ENCODE measurements around the gene GNAZ. TPM values are rescaled to one million over a fixed set of nuclear protein-coding genes. Genes with fewer than 3 reads are reported as not detected.
"Not testable (repeated sequence)": the region's sequence is repeated elsewhere in the genome, so short reads cannot be mapped to it uniquely, and the experiment has no call there.

GNAZ gene
- total RNA-seq, 1 donor = 1.3 TPM

GRCh38 chr22:23131931-23132330, 61.6 kb downstream of the GNAZ start:
- DNase-seq (ENCODE audit: low read depth) = no peak
- TF ChIP-seq CTCF (IDR thresholded peaks at IDR 0.05; ENCODE audit: insufficient read depth, low read depth, low read length) = no peak
- H3K4me3 ChIP-seq (ENCODE audit: low read depth, low read length) = no peak overlapping the region

GRCh38 chr22:23132376-23133091, 62.2 kb downstream of the GNAZ start:
- no peak for TF ChIP-seq CTCF (IDR thresholded peaks at IDR 0.05; ENCODE audit: insufficient read depth, low read depth, low read length)
- H3K4me3 ChIP-seq (ENCODE audit: low read depth, low read length) = no peak overlapping the region
- DNase-seq (ENCODE audit: low read depth) = no peak

- TF ChIP-seq CTCF (IDR thresholded peaks at IDR 0.05; ENCODE audit: insufficient read depth, low read depth, low read length) = no peak
- DNase-seq (ENCODE audit: low read depth) = no peak
- H3K4me3 ChIP-seq (ENCODE audit: low read depth, low read length) = no peak overlapping the region
Measured at GRCh38 chr22:23133922-23134321, 63.6 kb downstream of the GNAZ start.

GRCh38 chr22:23136991-23137390, 66.7 kb downstream of the GNAZ start:
- not testable (repeated sequence) for H3K4me3 ChIP-seq (ENCODE audit: low read depth, low read length); DNase-seq (ENCODE audit: low read depth)

GRCh38 chr22:23137468-23137867, 67.1 kb downstream of the GNAZ start:
- TF ChIP-seq CTCF (IDR thresholded peaks at IDR 0.05; ENCODE audit: insufficient read depth, low read depth, low read length) = no peak
- DNase-seq (ENCODE audit: low read depth) = no peak

GRCh38 chr22:23137905-23138561, 67.7 kb downstream of the GNAZ start:
- H3K4me3 ChIP-seq (ENCODE audit: low read depth, low read length) = no peak overlapping the region
- TF ChIP-seq CTCF (IDR thresholded peaks at IDR 0.05; ENCODE audit: insufficient read depth, low read depth, low read length) = no peak
- DNase-seq (ENCODE audit: low read depth) = no peak

More at GRCh38 chr22:23137468-23137867, 67.1 kb downstream of the GNAZ start:
- no peak overlapping the region for H3K4me3 ChIP-seq (ENCODE audit: low read depth, low read length)

GRCh38 chr22:23138584-23139435, 68.5 kb downstream of the GNAZ start:
- TF ChIP-seq CTCF (IDR thresholded peaks at IDR 0.05; ENCODE audit: insufficient read depth, low read depth, low read length) = no peak
- H3K4me3 ChIP-seq (ENCODE audit: low read depth, low read length) = no peak overlapping the region
- no peak for DNase-seq (ENCODE audit: low read depth)

Measured in fibroblast of villous mesenchyme (primary cell).